GM12875 (cell line): ENCODE data around the gene SAMD11.

Experiments
- H3K4me3 ChIP-seq: one replicate; pipeline ENCODE4 v1.5.1; 2011; ENCODE audit warnings: low read depth, low read length, control low read depth
- CTCF ChIP-seq: IDR thresholded peaks from 2 replicates; pipeline ENCODE4 v1.5.1; 2011; ENCODE audit warnings: low read depth, mild to moderate bottlenecking, control low read depth, inconsistent platforms, low read length, moderate library complexity, borderline replicate concordance; ENCODE audit not compliant: insufficient read depth

Gene SAMD11

GRCh38 chr1:903721-904271 is 19.9 kb upstream of the SAMD11 start:
- TF ChIP-seq CTCF: no peak
- no peak overlapping the region for H3K4me3 ChIP-seq

GRCh38 chr1:904310-904950 is 19.3 kb upstream of the SAMD11 start:
- peak overlapping the region; percentile 38 for H3K4me3 ChIP-seq
- TF ChIP-seq CTCF: peak; percentile 90

GRCh38 chr1:905071-905749 is 18.5 kb upstream of the SAMD11 start:
- TF ChIP-seq CTCF: no peak
- peak overlapping the region; percentile 32 for H3K4me3 ChIP-seq

- no peak overlapping the region for H3K4me3 ChIP-seq
- no peak for TF ChIP-seq CTCF
Measured at GRCh38 chr1:905811-906599, 17.7 kb upstream of the SAMD11 start.

- no peak for TF ChIP-seq CTCF
- no peak overlapping the region for H3K4me3 ChIP-seq
Measured at GRCh38 chr1:906600-907420, 16.9 kb upstream of the SAMD11 start.

- no peak for TF ChIP-seq CTCF
- H3K4me3 ChIP-seq: no peak overlapping the region
Measured at GRCh38 chr1:907611-908451, 15.9 kb upstream of the SAMD11 start.
